ENCODE data around the gene MMP14.
"Not testable (repeated sequence)": the region's sequence is repeated elsewhere in the genome, so short reads cannot be mapped to it uniquely, and the experiment has no call there.

MMP14 gene

GRCh38 chr14:22836301-22837113 lies at the start of gene MMP14:
TSS of gene MMP14 (plus strand) at chr14:22836585. CDS start at chr14:22836818, 233 bp downstream.
- no peak for DNase-seq

- no peak for DNase-seq
These were observed 49.7 kb upstream of the MMP14 start for GRCh38 chr14:22786685-22787084.

- DNase-seq, result no peak
These were observed 45.1 kb upstream of the MMP14 start for GRCh38 chr14:22791301-22791700.

GRCh38 chr14:22792158-22792557 lies 44.2 kb upstream of the MMP14 start:
- no peak for DNase-seq

GRCh38 chr14:22793550-22793949 lies 42.8 kb upstream of the MMP14 start:
- not testable (repeated sequence) for DNase-seq

GRCh38 chr14:22793976-22794375 lies 42.4 kb upstream of the MMP14 start:
- DNase-seq, result no peak

GRCh38 chr14:22794551-22794951 lies 41.8 kb upstream of the MMP14 start:
- no peak for DNase-seq

GRCh38 chr14:22796087-22796707 lies 40.2 kb upstream of the MMP14 start:
- DNase-seq, result no peak

GRCh38 chr14:22797017-22797917 lies 39.1 kb upstream of the MMP14 start:
- no peak for DNase-seq

GRCh38 chr14:22798528-22798927 lies 37.9 kb upstream of the MMP14 start:
- no peak for DNase-seq

- no peak for DNase-seq
These were observed 36.0 kb upstream of the MMP14 start for GRCh38 chr14:22800346-22800745.

- no peak for DNase-seq
These were observed 34.7 kb upstream of the MMP14 start for GRCh38 chr14:22801716-22802115.

- DNase-seq, result no peak
These were observed 33.3 kb upstream of the MMP14 start for GRCh38 chr14:22802860-22803686.

- DNase-seq, result no peak
These were observed 32.8 kb upstream of the MMP14 start for GRCh38 chr14:22803687-22803974.

GRCh38 chr14:22805235-22805634 lies 31.1 kb upstream of the MMP14 start:
- DNase-seq, result not testable (repeated sequence)

- no peak for DNase-seq
These were observed 28.8 kb upstream of the MMP14 start for GRCh38 chr14:22807432-22808087.

GRCh38 chr14:22808388-22809209 lies 27.8 kb upstream of the MMP14 start:
- no peak for DNase-seq

GRCh38 chr14:22811722-22812121 lies 24.7 kb upstream of the MMP14 start:
- DNase-seq, result no peak

- no peak for DNase-seq
These were observed 23.6 kb upstream of the MMP14 start for GRCh38 chr14:22812744-22813143.

- DNase-seq, result no peak
These were observed 23.2 kb upstream of the MMP14 start for GRCh38 chr14:22813145-22813544.

- no peak for DNase-seq
These were observed 22.0 kb upstream of the MMP14 start for GRCh38 chr14:22814373-22814772.
